Liver (tissue), 3 donors: ENCODE results near the gene VGLL4.

ENCODE experiments used
- EGR1 ChIP-seq, 2 donors: IDR thresholded peaks; 2 replicates each; pipeline ENCODE4 v1.6.1; 2016 to 2018; ENCODE audit warnings: antibody characterized with exemption in 2 of 2, low read depth in 2 of 2
- HNF4A ChIP-seq, 2 donors: conservative IDR thresholded peaks; 2 replicates each; pipeline ENCODE4 v1.6.1; 2016; ENCODE audit warnings: antibody characterized with exemption in 2 of 2, mild to moderate bottlenecking in 2 of 2
- RAD21 ChIP-seq, 2 donors: IDR thresholded peaks; 2 replicates each; pipeline ENCODE4 v1.6.1; 2016; ENCODE audit warnings: antibody characterized with exemption in 2 of 2, mild to moderate bottlenecking in 2 of 2
- RXRA ChIP-seq, 2 donors: IDR thresholded peaks; 2 replicates each; pipeline ENCODE4 v1.6.1; 2017 to 2018; ENCODE audit warnings: antibody characterized with exemption in 2 of 2, mild to moderate bottlenecking in 1 of 2
- TAF1 ChIP-seq: conservative IDR thresholded peaks from 2 replicates; pipeline ENCODE4 v1.6.1; 2016; ENCODE audit warnings: antibody characterized with exemption, mild to moderate bottlenecking
- YY1 ChIP-seq: IDR thresholded peaks from 2 replicates; pipeline ENCODE4 v1.6.1; 2016; ENCODE audit warnings: antibody characterized with exemption, mild to moderate bottlenecking
- TF ChIP-seq, protein P1 (sequence below): fragments of 150-350 bp; IDR thresholded peaks from 2 replicates; pipeline ENCODE4 v1.5.1; 2017; ENCODE audit warnings: improper control_type of control experiment, low read depth, low read length; ENCODE audit not compliant: missing input control
- TF ChIP-seq, protein P2 (sequence below): IDR thresholded peaks from 2 replicates; pipeline ENCODE4 v1.6.1; 2016; ENCODE audit warnings: antibody characterized with exemption, mild to moderate bottlenecking
- TF ChIP-seq, protein P3 (sequence below): IDR thresholded peaks from 2 replicates; pipeline ENCODE4 v1.6.1; 2016; ENCODE audit warnings: antibody characterized with exemption
- TF ChIP-seq, protein P4 (sequence below): IDR thresholded peaks from 2 replicates; pipeline ENCODE4 v1.6.1; 2016; ENCODE audit warnings: antibody characterized with exemption
- TF ChIP-seq, protein P5 (sequence below): IDR thresholded peaks from 2 replicates; pipeline ENCODE4 v1.6.1; 2016; ENCODE audit warnings: antibody characterized with exemption
- donor health status: healthy.
- donor health status: healthy.

DNA sequence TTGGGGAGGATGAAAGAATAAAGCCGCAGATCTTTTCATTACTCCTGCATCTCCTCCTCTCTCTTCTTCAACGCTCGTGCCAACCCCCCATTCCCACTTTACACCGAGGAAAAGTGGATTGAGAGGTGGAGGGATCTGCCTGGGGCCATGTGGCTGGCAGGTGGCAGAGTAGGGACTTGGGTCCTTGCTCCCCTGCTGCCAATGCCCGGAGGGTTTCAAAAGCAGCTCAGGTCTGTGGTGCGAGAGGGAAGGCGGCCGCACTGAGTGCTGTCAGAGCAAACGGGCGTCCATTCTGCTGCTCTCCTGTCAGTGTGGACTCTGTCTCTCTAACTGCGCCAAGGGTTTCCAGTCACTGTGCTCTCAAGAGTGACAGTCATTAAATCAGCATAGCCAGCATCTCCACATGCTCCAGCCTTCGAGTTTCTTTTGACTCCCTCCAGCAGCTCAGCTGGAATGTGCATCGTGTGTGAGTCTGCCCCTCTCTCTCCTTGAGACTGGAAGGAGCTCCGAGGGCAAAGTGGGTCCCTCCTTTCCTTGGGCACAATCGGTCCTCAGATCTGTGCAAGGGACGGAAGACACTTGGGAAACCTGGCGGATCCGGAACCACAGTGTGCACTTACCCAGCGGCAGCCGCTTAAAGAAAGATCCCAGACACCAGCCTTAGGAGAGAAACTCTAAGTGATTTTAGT is 68.6 kb downstream of the VGLL4 start:
- TF ChIP-seq, protein P1, sequence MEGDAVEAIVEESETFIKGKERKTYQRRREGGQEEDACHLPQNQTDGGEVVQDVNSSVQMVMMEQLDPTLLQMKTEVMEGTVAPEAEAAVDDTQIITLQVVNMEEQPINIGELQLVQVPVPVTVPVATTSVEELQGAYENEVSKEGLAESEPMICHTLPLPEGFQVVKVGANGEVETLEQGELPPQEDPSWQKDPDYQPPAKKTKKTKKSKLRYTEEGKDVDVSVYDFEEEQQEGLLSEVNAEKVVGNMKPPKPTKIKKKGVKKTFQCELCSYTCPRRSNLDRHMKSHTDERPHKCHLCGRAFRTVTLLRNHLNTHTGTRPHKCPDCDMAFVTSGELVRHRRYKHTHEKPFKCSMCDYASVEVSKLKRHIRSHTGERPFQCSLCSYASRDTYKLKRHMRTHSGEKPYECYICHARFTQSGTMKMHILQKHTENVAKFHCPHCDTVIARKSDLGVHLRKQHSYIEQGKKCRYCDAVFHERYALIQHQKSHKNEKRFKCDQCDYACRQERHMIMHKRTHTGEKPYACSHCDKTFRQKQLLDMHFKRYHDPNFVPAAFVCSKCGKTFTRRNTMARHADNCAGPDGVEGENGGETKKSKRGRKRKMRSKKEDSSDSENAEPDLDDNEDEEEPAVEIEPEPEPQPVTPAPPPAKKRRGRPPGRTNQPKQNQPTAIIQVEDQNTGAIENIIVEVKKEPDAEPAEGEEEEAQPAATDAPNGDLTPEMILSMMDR: no peak
- TF ChIP-seq, protein P2, sequence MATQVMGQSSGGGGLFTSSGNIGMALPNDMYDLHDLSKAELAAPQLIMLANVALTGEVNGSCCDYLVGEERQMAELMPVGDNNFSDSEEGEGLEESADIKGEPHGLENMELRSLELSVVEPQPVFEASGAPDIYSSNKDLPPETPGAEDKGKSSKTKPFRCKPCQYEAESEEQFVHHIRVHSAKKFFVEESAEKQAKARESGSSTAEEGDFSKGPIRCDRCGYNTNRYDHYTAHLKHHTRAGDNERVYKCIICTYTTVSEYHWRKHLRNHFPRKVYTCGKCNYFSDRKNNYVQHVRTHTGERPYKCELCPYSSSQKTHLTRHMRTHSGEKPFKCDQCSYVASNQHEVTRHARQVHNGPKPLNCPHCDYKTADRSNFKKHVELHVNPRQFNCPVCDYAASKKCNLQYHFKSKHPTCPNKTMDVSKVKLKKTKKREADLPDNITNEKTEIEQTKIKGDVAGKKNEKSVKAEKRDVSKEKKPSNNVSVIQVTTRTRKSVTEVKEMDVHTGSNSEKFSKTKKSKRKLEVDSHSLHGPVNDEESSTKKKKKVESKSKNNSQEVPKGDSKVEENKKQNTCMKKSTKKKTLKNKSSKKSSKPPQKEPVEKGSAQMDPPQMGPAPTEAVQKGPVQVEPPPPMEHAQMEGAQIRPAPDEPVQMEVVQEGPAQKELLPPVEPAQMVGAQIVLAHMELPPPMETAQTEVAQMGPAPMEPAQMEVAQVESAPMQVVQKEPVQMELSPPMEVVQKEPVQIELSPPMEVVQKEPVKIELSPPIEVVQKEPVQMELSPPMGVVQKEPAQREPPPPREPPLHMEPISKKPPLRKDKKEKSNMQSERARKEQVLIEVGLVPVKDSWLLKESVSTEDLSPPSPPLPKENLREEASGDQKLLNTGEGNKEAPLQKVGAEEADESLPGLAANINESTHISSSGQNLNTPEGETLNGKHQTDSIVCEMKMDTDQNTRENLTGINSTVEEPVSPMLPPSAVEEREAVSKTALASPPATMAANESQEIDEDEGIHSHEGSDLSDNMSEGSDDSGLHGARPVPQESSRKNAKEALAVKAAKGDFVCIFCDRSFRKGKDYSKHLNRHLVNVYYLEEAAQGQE: no peak
- TF ChIP-seq, protein P3, sequence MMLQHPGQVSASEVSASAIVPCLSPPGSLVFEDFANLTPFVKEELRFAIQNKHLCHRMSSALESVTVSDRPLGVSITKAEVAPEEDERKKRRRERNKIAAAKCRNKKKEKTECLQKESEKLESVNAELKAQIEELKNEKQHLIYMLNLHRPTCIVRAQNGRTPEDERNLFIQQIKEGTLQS: no peak
- TF ChIP-seq YY1 (no peak), RAD21 (IDR thresholded peaks at IDR 0.05) (no peak), TAF1 (no peak), EGR1 (IDR thresholded peaks at IDR 0.05; ENCODE audit: low read depth in 2 of 2) (no peak), RXRA (IDR thresholded peaks at IDR 0.05) (no peak), HNF4A (conservative IDR thresholded peaks at IDR 0.05) (no peak)
- TF ChIP-seq, protein P4, sequence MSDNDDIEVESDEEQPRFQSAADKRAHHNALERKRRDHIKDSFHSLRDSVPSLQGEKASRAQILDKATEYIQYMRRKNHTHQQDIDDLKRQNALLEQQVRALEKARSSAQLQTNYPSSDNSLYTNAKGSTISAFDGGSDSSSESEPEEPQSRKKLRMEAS: no peak
- TF ChIP-seq, protein P5, sequence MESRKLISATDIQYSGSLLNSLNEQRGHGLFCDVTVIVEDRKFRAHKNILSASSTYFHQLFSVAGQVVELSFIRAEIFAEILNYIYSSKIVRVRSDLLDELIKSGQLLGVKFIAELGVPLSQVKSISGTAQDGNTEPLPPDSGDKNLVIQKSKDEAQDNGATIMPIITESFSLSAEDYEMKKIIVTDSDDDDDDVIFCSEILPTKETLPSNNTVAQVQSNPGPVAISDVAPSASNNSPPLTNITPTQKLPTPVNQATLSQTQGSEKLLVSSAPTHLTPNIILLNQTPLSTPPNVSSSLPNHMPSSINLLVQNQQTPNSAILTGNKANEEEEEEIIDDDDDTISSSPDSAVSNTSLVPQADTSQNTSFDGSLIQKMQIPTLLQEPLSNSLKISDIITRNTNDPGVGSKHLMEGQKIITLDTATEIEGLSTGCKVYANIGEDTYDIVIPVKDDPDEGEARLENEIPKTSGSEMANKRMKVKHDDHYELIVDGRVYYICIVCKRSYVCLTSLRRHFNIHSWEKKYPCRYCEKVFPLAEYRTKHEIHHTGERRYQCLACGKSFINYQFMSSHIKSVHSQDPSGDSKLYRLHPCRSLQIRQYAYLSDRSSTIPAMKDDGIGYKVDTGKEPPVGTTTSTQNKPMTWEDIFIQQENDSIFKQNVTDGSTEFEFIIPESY: no peak
